ENCODE data around the gene KCNG2.

KCNG2 gene

DNA sequence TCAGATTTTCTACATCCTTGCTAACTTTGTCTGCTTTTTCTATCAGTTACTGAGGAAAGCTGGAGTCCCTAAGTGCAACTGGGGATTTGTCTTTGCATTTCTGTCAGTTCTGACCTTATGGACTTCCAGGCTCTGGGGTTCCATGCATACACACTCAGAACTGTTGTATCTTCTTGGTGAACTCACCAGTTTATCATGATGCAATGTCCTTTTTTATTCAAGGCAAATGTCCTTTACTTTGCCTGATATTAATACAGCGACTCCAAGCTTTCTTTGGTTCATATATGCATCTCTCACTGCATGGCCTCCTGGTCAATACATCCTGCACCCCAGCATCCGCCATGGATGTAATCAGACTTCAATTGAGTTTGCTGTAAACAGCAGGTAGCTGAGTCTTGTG is 109.0 kb downstream of the KCNG2 start:
- H3K27me3 ChIP-seq (ENCODE audit: low read length) = no peaks in the 10 kb centered on the region
- no peak overlapping the region for H3K27ac ChIP-seq (ENCODE audit: low read depth, low read length)
- no peak for TF ChIP-seq EZH2phosphoT487 (conservative IDR thresholded peaks at IDR 0.05; ENCODE audit: low read length)
- TF ChIP-seq CTCF (IDR thresholded peaks at IDR 0.05; ENCODE audit: insufficient read depth, low read length, poor library complexity, severe bottlenecking) = no peak
- no peaks in the 10 kb centered on the region for H3K36me3 ChIP-seq (ENCODE audit: low read length)
- H3K9me2 ChIP-seq (replicated peaks; ENCODE audit: insufficient read depth, low read length) = no peaks in the 10 kb centered on the region
- no peak overlapping the region for H2AFZ ChIP-seq (ENCODE audit: low read depth, low read length, severe bottlenecking)
- no peaks in the 10 kb centered on the region for H3K79me2 ChIP-seq (ENCODE audit: insufficient read depth, low read length)
- H3K9me3 ChIP-seq (ENCODE audit: insufficient read depth, low read length) = no peaks in the 10 kb centered on the region
- no peak overlapping the region for H3K9ac ChIP-seq (ENCODE audit: low read length)
- no peaks in the 10 kb centered on the region for H4K20me1 ChIP-seq (ENCODE audit: low read depth, low read length)
- 0 out of 2 replicates have a peak, but pooled peaks cover 4% of the 10 kb centered on the region for H3F3A ChIP-seq (ENCODE audit: insufficient read depth)
- H3K4me2 ChIP-seq (ENCODE audit: low read depth, low read length, poor library complexity, severe bottlenecking) = no peak overlapping the region
- H3K4me3 ChIP-seq (ENCODE audit: insufficient read depth, low read length, poor library complexity, severe bottlenecking) = no peak overlapping the region

DNA sequence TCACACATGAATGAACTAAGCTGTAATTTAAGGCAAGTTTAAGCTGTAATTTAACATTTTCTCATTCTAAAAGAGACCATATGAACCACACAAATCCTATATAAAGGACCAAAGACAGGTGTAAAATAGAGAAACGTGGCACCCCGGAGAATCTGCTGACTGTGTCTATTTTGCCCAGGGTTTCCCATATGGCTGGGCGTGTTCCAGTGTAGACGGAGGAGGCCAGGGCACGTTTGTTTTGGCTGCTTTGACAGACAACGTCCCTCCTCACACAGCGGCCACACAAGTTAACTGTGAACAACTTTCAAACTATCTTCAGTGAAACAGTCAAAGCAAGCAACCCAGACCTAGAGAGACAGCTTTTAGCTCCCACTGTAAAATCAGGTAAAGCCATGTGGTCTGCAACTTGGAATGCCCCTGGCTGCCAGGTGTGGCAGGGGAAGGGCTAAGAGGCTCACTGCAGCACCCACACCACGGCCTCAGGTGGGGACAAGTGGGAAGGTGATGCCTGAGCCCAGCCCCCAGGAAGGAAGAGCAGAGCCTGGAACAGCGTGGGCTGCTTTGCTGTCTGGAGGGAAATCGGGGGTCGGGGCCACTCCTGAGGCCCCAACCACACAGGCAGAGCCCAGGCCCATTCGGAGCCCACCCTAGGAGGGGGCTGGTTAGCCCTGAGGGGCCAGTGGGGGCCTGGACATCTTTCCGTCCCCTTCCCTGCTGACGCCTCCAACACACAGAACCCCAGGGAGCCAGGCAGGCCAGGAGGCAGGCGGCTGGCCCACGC is 113.0 kb downstream of the KCNG2 start:
- H3K27me3 ChIP-seq (ENCODE audit: low read length) = no peaks in the 10 kb centered on the region
- H3K27ac ChIP-seq (ENCODE audit: low read depth, low read length) = no peak overlapping the region
- no peak overlapping the region for H3K9ac ChIP-seq (ENCODE audit: low read length)
- no peaks in the 10 kb centered on the region for H4K20me1 ChIP-seq (ENCODE audit: low read depth, low read length)
- H3K36me3 ChIP-seq (ENCODE audit: low read length) = no peaks in the 10 kb centered on the region
- no peak overlapping the region for H3K4me3 ChIP-seq (ENCODE audit: insufficient read depth, low read length, poor library complexity, severe bottlenecking)
- H3K9me3 ChIP-seq (ENCODE audit: insufficient read depth, low read length) = no peaks in the 10 kb centered on the region
- 0 out of 2 replicates have a peak, but pooled peaks cover 4% of the 10 kb centered on the region for H3F3A ChIP-seq (ENCODE audit: insufficient read depth)
- no peaks in the 10 kb centered on the region for H3K9me2 ChIP-seq (replicated peaks; ENCODE audit: insufficient read depth, low read length)
- H3K79me2 ChIP-seq (ENCODE audit: insufficient read depth, low read length) = no peaks in the 10 kb centered on the region
- no peak overlapping the region for H2AFZ ChIP-seq (ENCODE audit: low read depth, low read length, severe bottlenecking)
- TF ChIP-seq CTCF (IDR thresholded peaks at IDR 0.05; ENCODE audit: insufficient read depth, low read length, poor library complexity, severe bottlenecking) (no peak), EZH2phosphoT487 (conservative IDR thresholded peaks at IDR 0.05; ENCODE audit: low read length) (no peak)
- H3K4me2 ChIP-seq (ENCODE audit: low read depth, low read length, poor library complexity, severe bottlenecking) = no peak overlapping the region

DNA sequence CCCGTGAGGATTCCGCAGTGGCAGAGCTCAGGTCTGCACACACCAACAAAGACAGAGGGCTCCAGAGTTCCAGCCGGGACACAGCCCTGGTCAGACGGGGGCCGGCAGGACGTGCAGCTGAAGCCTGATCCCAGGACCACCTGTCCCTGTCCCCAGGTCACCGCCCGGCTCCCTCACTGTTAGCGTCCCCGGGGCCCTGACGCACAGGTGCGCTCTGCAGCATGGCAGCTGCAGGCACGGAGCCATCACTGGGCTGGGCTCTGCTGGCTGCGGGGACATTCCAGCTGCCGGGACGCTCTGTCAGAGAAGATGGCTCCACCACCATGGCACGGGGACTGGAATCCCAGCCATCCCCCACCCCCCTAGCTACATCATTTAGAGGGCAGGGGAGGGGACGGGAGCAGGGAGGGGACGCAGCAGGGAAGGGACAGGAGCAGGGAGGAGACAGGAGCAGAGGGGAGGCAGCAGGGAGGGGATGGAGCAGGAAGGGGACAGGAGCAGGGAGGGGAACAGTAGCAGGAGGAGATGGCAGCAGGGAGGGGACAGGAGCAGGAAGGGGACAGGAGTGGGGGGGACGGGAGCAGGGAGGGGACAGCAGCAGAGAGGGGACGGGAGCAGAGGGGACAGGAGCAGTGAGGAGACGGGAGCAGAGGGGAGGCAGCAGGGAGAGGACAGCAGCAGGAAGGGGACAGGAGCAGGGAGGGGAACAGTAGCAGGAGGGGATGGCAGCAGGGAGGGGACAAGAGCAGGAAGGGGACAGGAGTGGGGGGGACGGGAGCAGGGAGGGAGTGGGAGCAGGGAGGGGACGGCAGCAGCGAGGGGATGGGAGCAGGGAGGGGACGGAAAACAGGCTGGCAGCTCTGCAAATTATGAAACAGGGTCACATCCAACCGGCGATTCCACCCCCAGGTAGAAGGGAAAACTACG is 113.9 kb downstream of the KCNG2 start:
- Histone ChIP-seq H3F3A (ENCODE audit: insufficient read depth) (0 out of 2 replicates have a peak, but pooled peaks cover 3% of the 10 kb centered on the region), H3K9me2 (replicated peaks; ENCODE audit: insufficient read depth, low read length) (no peaks in the 10 kb centered on the region), H4K20me1 (ENCODE audit: low read depth, low read length) (no peaks in the 10 kb centered on the region), H3K36me3 (ENCODE audit: low read length) (no peaks in the 10 kb centered on the region), H3K9me3 (ENCODE audit: insufficient read depth, low read length) (no peaks in the 10 kb centered on the region), H3K27ac (ENCODE audit: low read depth, low read length) (no peak overlapping the region), H3K4me3 (ENCODE audit: insufficient read depth, low read length, poor library complexity, severe bottlenecking) (no peak overlapping the region), H3K27me3 (ENCODE audit: low read length) (no peaks in the 10 kb centered on the region), H3K4me2 (ENCODE audit: low read depth, low read length, poor library complexity, severe bottlenecking) (no peak overlapping the region), H3K79me2 (ENCODE audit: insufficient read depth, low read length) (no peaks in the 10 kb centered on the region), H3K9ac (ENCODE audit: low read length) (no peak overlapping the region), H2AFZ (ENCODE audit: low read depth, low read length, severe bottlenecking) (no peak overlapping the region)
- TF ChIP-seq EZH2phosphoT487 (conservative IDR thresholded peaks at IDR 0.05; ENCODE audit: low read length) = no peak
- no peak for TF ChIP-seq CTCF (IDR thresholded peaks at IDR 0.05; ENCODE audit: insufficient read depth, low read length, poor library complexity, severe bottlenecking)

Data from SU-DHL-6 (cell line).